Mesangial cell (primary cell): ENCODE results near the gene NDUFA11. TPM values are rescaled to one million over a fixed set of nuclear protein-coding genes. Genes with fewer than 3 reads are reported as not detected.

Experiments
- total RNA-seq: library from RNA; depleted of rRNA; stranded (reverse); fragments of >200 nt; gene quantifications from 2 replicates; pipeline ENCODE4 v1.2.3, GENCODE V29; 2015

NDUFA11 gene
- 500 and 534 TPM in 2 replicates for total RNA-seq

GRCh38 chr19:5903624-5904351 is at the start of gene NDUFA11:
Gene NDUFA11, minus strand, starts transcription at chr19:5903790. Its CDS starts 82 bp downstream, at chr19:5903708.

GRCh38 chr19:5913739-5914357 is 10.3 kb upstream of the NDUFA11 start, which contains the start of gene CAPS:
Gene CAPS, plus strand, starts transcription at chr19:5914254. Its CDS starts 153 bp downstream, at chr19:5914407.

GRCh38 chr19:5904352-5905113 is 943 bp upstream of the NDUFA11 start, which contains the start of gene VMAC:
Gene VMAC, plus strand, starts transcription at chr19:5904872. Its CDS starts 19 bp downstream, at chr19:5904891.

GRCh38 chr19:5851302-5851701 is 52.3 kb downstream of the NDUFA11 start, which contains the start of gene FUT3:
Gene FUT3, minus strand, starts transcription at chr19:5851449.

Other genes starting within 250 kb of the NDUFA11 start
- 83.9 and 89.0 TPM in 2 replicates for gene MICOS13, start 223.3 kb downstream of the NDUFA11 start, total RNA-seq
- 15.5 and 27.1 TPM in 2 replicates for gene HSD11B1L, start 222.8 kb downstream of the NDUFA11 start, total RNA-seq
- 1,120 and 1,187 TPM in 2 replicates for gene RPL36, start 213.5 kb downstream of the NDUFA11 start, total RNA-seq
- 105 and 116 TPM in 2 replicates for gene LONP1, start 183.6 kb downstream of the NDUFA11 start, total RNA-seq
- not detected in 2 replicates for gene CATSPERD, start 183.2 kb downstream of the NDUFA11 start, total RNA-seq
- 0.51 and 0.81 TPM in 2 replicates for gene PRR22, start 119.0 kb downstream of the NDUFA11 start, total RNA-seq
- 27.1 and 34.7 TPM in 2 replicates for gene DUS3L, start 112.6 kb downstream of the NDUFA11 start, total RNA-seq
- 1.6 and 2.5 TPM in 2 replicates for gene NRTN, start 98.7 kb downstream of the NDUFA11 start, total RNA-seq
- not detected in 2 replicates for gene FUT6, start 64.1 kb downstream of the NDUFA11 start, total RNA-seq
- gene FUT3, start 52.3 kb downstream of the NDUFA11 start, total RNA-seq = not detected in 2 replicates
- not detected in 2 replicates for gene FUT5, start 33.2 kb downstream of the NDUFA11 start, total RNA-seq
- gene VMAC, start 1.1 kb upstream of the NDUFA11 start, total RNA-seq = 2.6 and 8.7 TPM in 2 replicates
- gene CAPS, start 10.5 kb upstream of the NDUFA11 start, total RNA-seq = 1.1 and 10.1 TPM in 2 replicates
- 46.4 and 68.4 TPM in 2 replicates for gene RANBP3, start 74.3 kb upstream of the NDUFA11 start, total RNA-seq
- 5.3 and 5.7 TPM in 2 replicates for gene RFX2, start 206.7 kb upstream of the NDUFA11 start, total RNA-seq
- not detected in 2 replicates for gene ACSBG2, start 231.9 kb upstream of the NDUFA11 start, total RNA-seq